Suprapubic skin (tissue), 4 donors: Measurements from ENCODE around the gene G2E3.
"Not testable (repeated sequence)": the region's sequence is repeated elsewhere in the genome, so short reads cannot be mapped to it uniquely, and the experiment has no call there.

Experiments used
- POLR2A ChIP-seq, 2 donors: fragments of 450-650 bp; IDR thresholded peaks; one replicate each; pipeline ENCODE4 v1.6.1; 2017; ENCODE audit warnings: antibody characterized with exemption in 2 of 2, mild to moderate bottlenecking in 2 of 2, moderate library complexity in 2 of 2
- POLR2AphosphoS5 ChIP-seq, 3 donors: sonication (generic); formaldehyde crosslinking; IDR thresholded peaks; one replicate each; pipeline ENCODE4 v1.6.1; 2017; ENCODE audit warnings: antibody characterized with exemption in 3 of 3
- TF ChIP-seq, protein P1 (sequence below), 2 donors: fragments of 200-600 bp in 1 of 2; fragments of 450-650 bp in 1 of 2; sonication (generic) in 1 of 2; IDR thresholded peaks; one replicate each; pipeline ENCODE4 v1.5.1; 2016 to 2019; ENCODE audit warnings: antibody characterized with exemption in 2 of 2, mild to moderate bottlenecking in 1 of 2, moderate library complexity in 1 of 2

DNA sequence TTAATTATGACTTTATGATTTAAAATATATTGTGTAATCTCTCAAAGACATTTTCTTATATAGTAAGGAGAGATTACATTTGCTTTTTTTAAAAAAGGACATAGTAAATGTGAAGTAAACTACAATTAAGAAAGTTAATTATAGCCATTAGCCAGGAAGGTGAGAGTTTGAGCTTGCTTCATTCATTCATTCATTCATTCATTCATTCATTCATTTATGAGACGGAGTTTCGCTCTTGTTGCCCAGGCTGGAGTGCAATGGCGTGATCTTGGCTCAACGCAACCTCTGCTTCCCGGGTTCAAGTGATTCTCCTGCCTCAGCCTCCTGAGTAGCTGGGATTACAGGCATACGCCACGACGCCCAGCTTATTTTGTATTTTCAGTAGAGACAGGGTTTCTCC is 45.7 kb downstream of the G2E3 start:
- TF ChIP-seq, protein P1, sequence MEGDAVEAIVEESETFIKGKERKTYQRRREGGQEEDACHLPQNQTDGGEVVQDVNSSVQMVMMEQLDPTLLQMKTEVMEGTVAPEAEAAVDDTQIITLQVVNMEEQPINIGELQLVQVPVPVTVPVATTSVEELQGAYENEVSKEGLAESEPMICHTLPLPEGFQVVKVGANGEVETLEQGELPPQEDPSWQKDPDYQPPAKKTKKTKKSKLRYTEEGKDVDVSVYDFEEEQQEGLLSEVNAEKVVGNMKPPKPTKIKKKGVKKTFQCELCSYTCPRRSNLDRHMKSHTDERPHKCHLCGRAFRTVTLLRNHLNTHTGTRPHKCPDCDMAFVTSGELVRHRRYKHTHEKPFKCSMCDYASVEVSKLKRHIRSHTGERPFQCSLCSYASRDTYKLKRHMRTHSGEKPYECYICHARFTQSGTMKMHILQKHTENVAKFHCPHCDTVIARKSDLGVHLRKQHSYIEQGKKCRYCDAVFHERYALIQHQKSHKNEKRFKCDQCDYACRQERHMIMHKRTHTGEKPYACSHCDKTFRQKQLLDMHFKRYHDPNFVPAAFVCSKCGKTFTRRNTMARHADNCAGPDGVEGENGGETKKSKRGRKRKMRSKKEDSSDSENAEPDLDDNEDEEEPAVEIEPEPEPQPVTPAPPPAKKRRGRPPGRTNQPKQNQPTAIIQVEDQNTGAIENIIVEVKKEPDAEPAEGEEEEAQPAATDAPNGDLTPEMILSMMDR (IDR thresholded peaks at IDR 0.05) = not testable (repeated sequence)
- TF ChIP-seq POLR2AphosphoS5, POLR2A (IDR thresholded peaks at IDR 0.05): not testable (repeated sequence)
